Measurements from ENCODE around the gene PPP2R5C.
A peak's percentile ranks its signal among the peaks of the same experiment; 100 is the strongest.

DNA sequence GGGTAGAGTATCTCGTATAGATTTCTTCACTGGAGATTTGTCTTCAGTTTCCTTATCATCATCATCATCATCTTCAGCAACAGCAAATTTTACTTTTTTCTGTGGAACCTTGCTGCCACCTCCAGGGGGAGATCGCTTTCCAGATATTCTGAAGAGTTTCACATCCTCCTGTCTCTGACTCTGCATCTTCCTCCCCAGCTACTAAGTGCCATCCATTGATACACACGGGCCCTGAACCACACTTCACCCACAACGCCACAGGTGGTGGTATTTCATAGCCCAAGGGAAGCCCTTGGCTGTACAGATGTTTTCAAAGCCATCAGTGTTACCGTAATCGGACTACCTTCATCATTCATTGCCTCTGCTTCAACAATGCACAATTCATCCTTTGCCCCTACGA, 82.2 kb downstream of the PPP2R5C start:
- TF ChIP-seq, protein P1, sequence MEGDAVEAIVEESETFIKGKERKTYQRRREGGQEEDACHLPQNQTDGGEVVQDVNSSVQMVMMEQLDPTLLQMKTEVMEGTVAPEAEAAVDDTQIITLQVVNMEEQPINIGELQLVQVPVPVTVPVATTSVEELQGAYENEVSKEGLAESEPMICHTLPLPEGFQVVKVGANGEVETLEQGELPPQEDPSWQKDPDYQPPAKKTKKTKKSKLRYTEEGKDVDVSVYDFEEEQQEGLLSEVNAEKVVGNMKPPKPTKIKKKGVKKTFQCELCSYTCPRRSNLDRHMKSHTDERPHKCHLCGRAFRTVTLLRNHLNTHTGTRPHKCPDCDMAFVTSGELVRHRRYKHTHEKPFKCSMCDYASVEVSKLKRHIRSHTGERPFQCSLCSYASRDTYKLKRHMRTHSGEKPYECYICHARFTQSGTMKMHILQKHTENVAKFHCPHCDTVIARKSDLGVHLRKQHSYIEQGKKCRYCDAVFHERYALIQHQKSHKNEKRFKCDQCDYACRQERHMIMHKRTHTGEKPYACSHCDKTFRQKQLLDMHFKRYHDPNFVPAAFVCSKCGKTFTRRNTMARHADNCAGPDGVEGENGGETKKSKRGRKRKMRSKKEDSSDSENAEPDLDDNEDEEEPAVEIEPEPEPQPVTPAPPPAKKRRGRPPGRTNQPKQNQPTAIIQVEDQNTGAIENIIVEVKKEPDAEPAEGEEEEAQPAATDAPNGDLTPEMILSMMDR (conservative IDR thresholded peaks at IDR 0.05; ENCODE audit: low read depth, low read length) = peak; percentile 30
- TF ChIP-seq RCOR1 (IDR thresholded peaks at IDR 0.05; ENCODE audit: insufficient replicate concordance, low read length) = no peak
- no peak for TF ChIP-seq FOS (IDR thresholded peaks at IDR 0.05; ENCODE audit: low read depth, low read length)
- no peak for TF ChIP-seq POLR2A (IDR thresholded peaks at IDR 0.05; ENCODE audit: low read depth, low read length)
- peak; percentile 45 for TF ChIP-seq RAD21 (IDR thresholded peaks at IDR 0.05; ENCODE audit: low read length)
